Upper lobe of left lung (tissue), 4 donors: ENCODE data around the gene SECTM1.

Experiments
- EP300 ChIP-seq, 4 donors: sonication (generic); formaldehyde crosslinking; IDR thresholded peaks; one replicate each; pipeline ENCODE4 v1.5.1; 2017; ENCODE audit warnings: antibody characterized with exemption in 4 of 4, control low read depth in 2 of 4
- TF ChIP-seq, protein P1 (sequence below), 6 experiments: fragments of 450-650 bp in 4 of 6; fragments of 200-600 bp in 2 of 6; sonication (generic) in 2 of 6; IDR thresholded peaks; one replicate each; pipeline ENCODE4 v1.5.1; 2016 to 2019; ENCODE audit warnings: antibody characterized with exemption in 6 of 6

DNA sequence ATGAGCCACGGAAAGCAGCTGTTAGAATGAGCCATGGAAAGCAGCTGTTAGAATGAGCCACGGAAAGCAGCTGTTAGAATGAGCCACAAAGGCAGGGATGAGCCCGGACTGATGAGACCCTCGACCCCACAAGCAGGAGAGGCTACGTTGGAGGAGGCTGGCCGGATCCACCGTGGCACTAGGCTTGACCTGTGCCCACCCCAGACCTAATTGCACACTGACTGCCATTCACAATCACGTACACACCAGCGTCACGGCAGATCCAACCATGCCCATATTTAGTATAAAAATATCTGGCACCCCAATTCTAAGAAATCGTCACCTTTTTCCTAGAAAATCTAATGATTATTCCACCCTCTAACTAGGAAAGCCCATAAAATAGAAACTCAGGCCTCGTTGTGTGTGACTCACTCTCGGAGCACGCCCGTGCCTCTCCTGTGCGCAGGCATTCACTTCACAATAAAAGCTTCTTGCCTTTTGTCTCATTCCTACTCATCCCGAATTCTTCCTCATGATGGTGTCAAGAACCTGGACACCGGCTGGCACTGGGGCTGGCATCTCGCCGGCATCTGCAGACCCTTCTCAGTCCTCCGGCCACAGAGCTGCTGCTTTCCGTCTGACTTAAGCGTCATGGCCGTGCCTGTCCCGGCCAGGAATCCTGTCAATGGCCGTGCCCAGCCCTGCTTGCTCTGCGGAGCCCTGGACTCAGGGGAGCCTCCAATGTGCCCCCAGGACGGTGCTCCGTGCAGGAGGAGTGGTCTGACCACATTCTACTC, 5.5 kb upstream of the SECTM1 start:
- TF ChIP-seq, protein P1, sequence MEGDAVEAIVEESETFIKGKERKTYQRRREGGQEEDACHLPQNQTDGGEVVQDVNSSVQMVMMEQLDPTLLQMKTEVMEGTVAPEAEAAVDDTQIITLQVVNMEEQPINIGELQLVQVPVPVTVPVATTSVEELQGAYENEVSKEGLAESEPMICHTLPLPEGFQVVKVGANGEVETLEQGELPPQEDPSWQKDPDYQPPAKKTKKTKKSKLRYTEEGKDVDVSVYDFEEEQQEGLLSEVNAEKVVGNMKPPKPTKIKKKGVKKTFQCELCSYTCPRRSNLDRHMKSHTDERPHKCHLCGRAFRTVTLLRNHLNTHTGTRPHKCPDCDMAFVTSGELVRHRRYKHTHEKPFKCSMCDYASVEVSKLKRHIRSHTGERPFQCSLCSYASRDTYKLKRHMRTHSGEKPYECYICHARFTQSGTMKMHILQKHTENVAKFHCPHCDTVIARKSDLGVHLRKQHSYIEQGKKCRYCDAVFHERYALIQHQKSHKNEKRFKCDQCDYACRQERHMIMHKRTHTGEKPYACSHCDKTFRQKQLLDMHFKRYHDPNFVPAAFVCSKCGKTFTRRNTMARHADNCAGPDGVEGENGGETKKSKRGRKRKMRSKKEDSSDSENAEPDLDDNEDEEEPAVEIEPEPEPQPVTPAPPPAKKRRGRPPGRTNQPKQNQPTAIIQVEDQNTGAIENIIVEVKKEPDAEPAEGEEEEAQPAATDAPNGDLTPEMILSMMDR (IDR thresholded peaks at IDR 0.05): no peak
- no peak for TF ChIP-seq EP300 (IDR thresholded peaks at IDR 0.05)
